ENCODE measurements around the gene TIGD7. TPM values are rescaled to one million over a fixed set of nuclear protein-coding genes. Genes with fewer than 3 reads are reported as not detected.
A peak's percentile ranks its signal among the peaks of the same experiment; 100 is the strongest.
"Not testable (repeated sequence)": the region's sequence is repeated elsewhere in the genome, so short reads cannot be mapped to it uniquely, and the experiment has no call there.

TIGD7 gene
- total RNA-seq, 2 experiments from 2014 or later, result 3.3 to 3.4 TPM

- H3K36me3 Mint-ChIP-seq, result no peaks in the 10 kb centered on the region
- no peaks in the 10 kb centered on the region for H3K4me1 Mint-ChIP-seq (ENCODE audit: low read depth)
- H3K27ac Mint-ChIP-seq, result no peak overlapping the region
- H3K4me3 Mint-ChIP-seq, result no peak overlapping the region
- intact Hi-C loops (cut with micrococcal nuclease), result no loop called here
- ChIA-PET CTCF (interaction anchor here (0.9 kb wide), 1 partner anchor 9 kb away, joined by 3 read pairs; no protein-coding TSS in a partner anchor), POLR2A (no interaction called here)
- H3K27me3 Mint-ChIP-seq, result no peaks in the 10 kb centered on the region
- DNase-seq, result no peak
- H3K9me3 Mint-ChIP-seq, result peaks cover 23% of the 10 kb centered on the region
Measured at GRCh38 chr16:3276679-3277078, 28.6 kb downstream of the TIGD7 start.

DNA sequence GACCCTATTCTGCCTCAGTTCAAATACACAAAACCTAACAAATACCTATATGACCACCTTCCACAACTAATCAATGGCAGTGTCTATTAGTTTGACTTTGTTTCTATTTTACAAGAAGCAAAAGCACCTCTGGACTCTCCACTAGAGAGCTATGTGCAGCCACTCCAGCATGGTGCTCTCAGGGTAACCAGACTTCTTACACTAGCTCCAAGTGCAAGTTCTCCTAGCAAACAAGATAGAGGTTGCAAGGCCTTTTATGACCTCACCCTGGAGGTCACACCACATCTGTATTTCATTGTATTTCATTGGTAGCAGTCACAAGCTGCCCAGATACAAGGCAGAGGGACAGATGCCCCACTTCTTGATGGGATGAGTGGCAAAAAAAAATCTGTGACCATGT lies 30.3 kb downstream of the TIGD7 start:
- Mint-ChIP-seq H3K27ac (no peak overlapping the region), H3K4me3 (no peak overlapping the region), H3K27me3 (no peaks in the 10 kb centered on the region), H3K4me1 (ENCODE audit: low read depth) (no peaks in the 10 kb centered on the region), H3K9me3 (peaks cover 24% of the 10 kb centered on the region), H3K36me3 (no peaks in the 10 kb centered on the region)
- DNase-seq, result no peak
- intact Hi-C loops (cut with micrococcal nuclease), result no loop called here
- ChIA-PET POLR2A (no interaction called here), CTCF (no interaction called here)

GRCh38 chr16:3274490-3274889 lies 30.7 kb downstream of the TIGD7 start:
- ChIA-PET CTCF (no interaction called here), POLR2A (no interaction called here)
- no peak overlapping the region for H3K27ac Mint-ChIP-seq
- H3K36me3 Mint-ChIP-seq, result no peaks in the 10 kb centered on the region
- no peaks in the 10 kb centered on the region for H3K4me1 Mint-ChIP-seq (ENCODE audit: low read depth)
- intact Hi-C loops (cut with micrococcal nuclease), result no loop called here
- H3K4me3 Mint-ChIP-seq, result no peak overlapping the region
- H3K27me3 Mint-ChIP-seq, result no peaks in the 10 kb centered on the region
- peaks cover 28% of the 10 kb centered on the region for H3K9me3 Mint-ChIP-seq
- no peak for DNase-seq

GRCh38 chr16:3271281-3271680 lies 33.9 kb downstream of the TIGD7 start:
- Mint-ChIP-seq H3K9me3 (peaks cover 40% of the 10 kb centered on the region), H3K36me3 (peaks cover 19% of the 10 kb centered on the region)
- H3K4me3 Mint-ChIP-seq; H3K27me3 Mint-ChIP-seq; DNase-seq; H3K4me1 Mint-ChIP-seq (ENCODE audit: low read depth); POLR2A ChIA-PET; CTCF ChIA-PET; H3K27ac Mint-ChIP-seq; intact Hi-C loops (cut with micrococcal nuclease): not testable (repeated sequence)

DNA sequence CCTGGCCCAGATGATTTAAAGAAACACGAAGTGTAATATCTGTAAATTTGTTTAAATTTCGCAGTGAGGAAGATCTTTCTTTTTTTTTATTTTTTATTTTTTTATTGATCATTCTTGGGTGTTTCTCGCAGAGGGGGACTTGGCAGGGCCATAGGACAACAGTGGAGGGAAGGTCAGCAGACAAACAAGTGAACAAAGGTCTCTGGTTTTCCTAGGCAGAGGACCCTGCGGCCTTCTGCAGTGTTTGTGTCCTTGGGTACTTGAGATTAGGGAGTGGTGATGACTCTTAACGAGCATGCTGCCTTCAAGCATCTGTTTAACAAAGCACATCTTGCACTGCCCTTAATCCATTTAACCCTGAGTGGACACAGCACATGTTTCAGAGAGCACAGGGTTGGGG lies 34.5 kb downstream of the TIGD7 start:
- POLR2A ChIA-PET; intact Hi-C loops (cut with micrococcal nuclease); H3K27ac Mint-ChIP-seq; DNase-seq; H3K4me1 Mint-ChIP-seq (ENCODE audit: low read depth); CTCF ChIA-PET; H3K27me3 Mint-ChIP-seq; H3K4me3 Mint-ChIP-seq: not testable (repeated sequence)
- Mint-ChIP-seq H3K36me3 (peaks cover 21% of the 10 kb centered on the region), H3K9me3 (peaks cover 38% of the 10 kb centered on the region)

DNA sequence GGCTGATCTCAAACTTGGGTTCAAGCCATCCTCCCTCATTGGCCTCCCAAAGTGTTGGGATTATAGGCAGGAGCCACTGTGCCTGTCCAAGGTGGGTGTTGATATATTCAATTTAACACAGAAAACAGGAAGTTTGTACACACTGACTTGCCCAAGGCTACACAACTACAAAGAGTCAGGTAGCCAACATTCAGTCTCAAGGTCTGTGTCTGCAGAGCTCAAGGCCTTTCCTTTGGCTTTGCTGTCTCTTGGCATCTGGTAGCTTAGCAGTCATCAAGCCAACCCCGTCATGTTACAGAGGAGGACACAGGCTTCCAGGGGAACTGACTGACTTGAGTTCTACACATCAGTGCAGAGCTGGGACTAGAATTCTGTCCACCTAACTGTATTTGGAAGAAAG lies 36.9 kb downstream of the TIGD7 start:
- DNase-seq, result no peak
- Mint-ChIP-seq H3K27me3 (no peaks in the 10 kb centered on the region), H3K9me3 (peaks cover 30% of the 10 kb centered on the region), H3K36me3 (peaks cover 29% of the 10 kb centered on the region), H3K4me1 (ENCODE audit: low read depth) (peaks cover 15% of the 10 kb centered on the region), H3K4me3 (no peak overlapping the region), H3K27ac (no peak overlapping the region)
- intact Hi-C loops (cut with micrococcal nuclease), result no loop called here
- ChIA-PET POLR2A (no interaction called here), CTCF (interaction anchor here (2.0 to 2.8 kb wide), 2 partner anchors 14 to 100 kb away, joined by 5 to 10 read pairs; no protein-coding TSS in a partner anchor)

DNA sequence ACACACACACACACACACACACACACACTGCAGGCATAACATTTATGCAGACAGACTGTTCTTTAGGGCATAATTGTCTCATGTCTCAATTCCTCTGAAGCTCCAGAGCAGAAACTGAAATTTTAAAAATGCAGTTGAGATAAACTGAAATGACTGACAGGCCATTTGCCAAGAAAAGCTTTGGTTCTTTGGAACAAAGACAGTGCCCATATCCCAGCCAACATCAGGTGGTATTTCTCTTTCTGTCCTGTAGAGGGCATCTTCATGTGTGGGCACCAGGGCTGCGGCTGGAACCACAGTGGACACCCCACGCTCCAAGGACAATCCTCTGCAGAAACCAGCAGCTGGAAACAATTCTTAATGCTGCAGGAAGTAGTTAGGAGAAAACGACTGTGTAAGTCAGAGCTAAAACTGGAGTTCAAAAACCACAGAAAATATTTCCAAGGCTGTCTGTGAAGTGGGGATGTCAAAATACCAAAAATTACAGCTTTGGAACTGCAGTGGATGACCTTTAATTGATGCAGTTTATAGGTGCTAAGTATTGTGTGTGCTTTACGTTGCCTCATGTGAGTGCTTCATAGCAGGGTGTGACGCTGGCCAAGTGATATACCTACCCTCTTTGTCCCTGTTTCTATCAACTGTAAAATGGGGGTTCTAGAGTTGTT lies 38.2 kb downstream of the TIGD7 start:
- Mint-ChIP-seq H3K9me3 (peaks cover 23% of the 10 kb centered on the region), H3K4me1 (ENCODE audit: low read depth) (peaks cover 24% of the 10 kb centered on the region), H3K36me3 (peaks cover 29% of the 10 kb centered on the region), H3K4me3 (no peak overlapping the region), H3K27me3 (no peaks in the 10 kb centered on the region), H3K27ac (no peak overlapping the region)
- POLR2A ChIA-PET, result interaction anchor here (1.1 to 1.2 kb wide), 3 partner anchors 15 to 133 kb away, joined by 3 read pairs; partner anchors contain the start of gene ZNF263
- CTCF ChIA-PET, result interaction anchor here (0.6 to 2.8 kb wide), 12 partner anchors 10 to 190 kb away, joined by 3 to 10 read pairs (median 3); no protein-coding TSS in a partner anchor
- intact Hi-C loops (cut with micrococcal nuclease), result no loop called here
- DNase-seq, result no peak

- intact Hi-C loops (cut with micrococcal nuclease), result loop anchor here (1.0 to 5.0 kb wide), 9 partner anchors 19 to 242 kb away; partner anchors contain the start of genes HCFC1R1, THOC6, TNFRSF12A and ZNF200
- ChIA-PET CTCF (interaction anchor here (1.4 to 1.5 kb wide), 2 partner anchors 19 to 179 kb away, joined by 3 read pairs; partner anchors contain the start of genes NAA60, ZNF263 and ZNF597), POLR2A (interaction anchor here (0.6 to 3.0 kb wide), 9 partner anchors 19 to 245 kb away, joined by 3 to 25 read pairs (median 3); partner anchors contain the start of genes ZNF174, ZNF200, ZNF263 and ZSCAN32)
- H3K4me3 Mint-ChIP-seq, result peak overlapping the region; percentile 80
- no peaks in the 10 kb centered on the region for H3K27me3 Mint-ChIP-seq
- peak overlapping the region; percentile 93 for H3K27ac Mint-ChIP-seq
- peak; percentile 99 for DNase-seq
- peaks cover 17% of the 10 kb centered on the region for H3K9me3 Mint-ChIP-seq
- peaks cover 24% of the 10 kb centered on the region for H3K4me1 Mint-ChIP-seq (ENCODE audit: low read depth)
- peaks cover 29% of the 10 kb centered on the region for H3K36me3 Mint-ChIP-seq
Measured at GRCh38 chr16:3264137-3265036, 40.8 kb downstream of the TIGD7 start.

GRCh38 chr16:3262517-3262916 lies 42.7 kb downstream of the TIGD7 start:
- CTCF ChIA-PET, result no interaction called here

GRCh38 chr16:3259836-3260235 lies 45.4 kb downstream of the TIGD7 start:
- intact Hi-C loops (cut with micrococcal nuclease), result loop anchor here (5.0 kb wide), 2 partner anchors 88 to 238 kb away; partner anchors contain the start of genes HCFC1R1, THOC6 and TNFRSF12A
- Mint-ChIP-seq H3K27me3 (no peaks in the 10 kb centered on the region), H3K27ac (no peak overlapping the region), H3K4me3 (no peak overlapping the region), H3K9me3 (peaks cover 3% of the 10 kb centered on the region), H3K36me3 (peaks cover 4% of the 10 kb centered on the region), H3K4me1 (ENCODE audit: low read depth) (peaks cover 19% of the 10 kb centered on the region)
- CTCF ChIA-PET, result no interaction called here
- POLR2A ChIA-PET, result no interaction called here
- DNase-seq, result no peak

More at GRCh38 chr16:3262517-3262916, 42.7 kb downstream of the TIGD7 start:
- intact Hi-C loops (cut with micrococcal nuclease), result loop anchor here (5.0 kb wide), 2 partner anchors 90 to 240 kb away; partner anchors contain the start of genes HCFC1R1, THOC6 and TNFRSF12A
- H3K4me1 Mint-ChIP-seq (ENCODE audit: low read depth), result peaks cover 24% of the 10 kb centered on the region
- POLR2A ChIA-PET, result interaction anchor here (3.0 kb wide), 1 partner anchor 21 kb away, joined by 25 read pairs; the partner anchor contains the start of gene ZNF263
- no peak for DNase-seq
- peak overlapping the region; percentile 93 for H3K27ac Mint-ChIP-seq
- peaks cover 19% of the 10 kb centered on the region for H3K36me3 Mint-ChIP-seq
- peaks cover 5% of the 10 kb centered on the region for H3K9me3 Mint-ChIP-seq
- peak overlapping the region; percentile 80 for H3K4me3 Mint-ChIP-seq
- no peaks in the 10 kb centered on the region for H3K27me3 Mint-ChIP-seq

GRCh38 chr16:3256866-3257465 lies 48.3 kb downstream of the TIGD7 start:
- no peaks in the 10 kb centered on the region for H3K27me3 Mint-ChIP-seq
- no peak overlapping the region for H3K4me3 Mint-ChIP-seq
- POLR2A ChIA-PET, result no interaction called here
- intact Hi-C loops (cut with micrococcal nuclease), result no loop called here
- DNase-seq, result no peak
- no peaks in the 10 kb centered on the region for H3K9me3 Mint-ChIP-seq
- H3K27ac Mint-ChIP-seq, result no peak overlapping the region
- H3K4me1 Mint-ChIP-seq (ENCODE audit: low read depth), result no peaks in the 10 kb centered on the region
- no peaks in the 10 kb centered on the region for H3K36me3 Mint-ChIP-seq
- CTCF ChIA-PET, result interaction anchor here (1.5 kb wide), 1 partner anchor 10 kb away, joined by 8 read pairs; no protein-coding TSS in a partner anchor
